Measurements from ENCODE around the gene ITGA1.
"Not testable (repeated sequence)": the region's sequence is repeated elsewhere in the genome, so short reads cannot be mapped to it uniquely, and the experiment has no call there.

ITGA1 gene

DNA sequence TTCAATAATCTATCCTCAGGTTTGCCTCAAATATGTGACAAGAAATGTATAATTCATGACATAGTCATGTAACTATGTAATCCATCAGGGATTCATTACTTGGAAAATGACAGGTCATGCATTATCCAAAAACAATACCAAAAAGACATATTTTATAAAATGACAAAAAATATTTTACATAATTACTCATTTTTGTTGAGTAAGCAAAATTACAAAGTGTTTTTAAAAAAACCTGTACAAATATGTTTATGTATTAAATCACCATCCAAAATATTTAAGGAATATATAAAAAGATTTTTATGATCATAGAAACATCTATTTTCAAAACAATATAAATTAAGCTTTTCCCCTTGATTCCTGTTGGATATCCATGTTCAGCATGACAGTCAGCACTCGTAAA lies 164.8 kb downstream of the ITGA1 start:
- Histone ChIP-seq H3K4me1 (ENCODE audit: insufficient read depth, low read length) (no peaks in the 10 kb centered on the region), H3K9ac (ENCODE audit: low read depth, low read length) (no peak overlapping the region), H3K9me3 (ENCODE audit: control insufficient read depth, insufficient read depth, low read length) (no peaks in the 10 kb centered on the region), H3K36me3 (ENCODE audit: insufficient read depth, low read length) (no peaks in the 10 kb centered on the region)

DNA sequence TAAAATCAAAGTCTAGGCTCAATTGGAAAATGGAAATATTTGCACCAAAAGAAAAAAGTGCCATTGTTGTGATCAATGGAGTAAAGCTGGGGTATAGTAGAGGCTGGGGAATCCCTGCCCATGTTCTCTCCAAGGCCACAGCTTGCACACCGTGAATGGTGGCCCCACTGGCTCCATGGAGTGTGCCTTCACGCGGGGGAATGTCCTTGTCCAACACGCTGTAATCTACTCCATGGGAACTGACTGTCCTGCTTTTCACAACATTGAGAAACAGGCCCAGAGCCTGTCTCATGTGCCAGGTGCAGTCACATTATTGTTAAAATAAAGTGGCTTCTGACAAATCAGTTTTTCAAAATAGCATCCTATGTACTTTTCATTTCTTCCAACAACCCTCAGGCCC lies 168.3 kb downstream of the ITGA1 start:
- Histone ChIP-seq H3K9me3 (ENCODE audit: control insufficient read depth, insufficient read depth, low read length) (no peaks in the 10 kb centered on the region), H3K4me1 (ENCODE audit: insufficient read depth, low read length) (no peaks in the 10 kb centered on the region), H3K36me3 (ENCODE audit: insufficient read depth, low read length) (no peaks in the 10 kb centered on the region), H3K9ac (ENCODE audit: low read depth, low read length) (no peak overlapping the region)

DNA sequence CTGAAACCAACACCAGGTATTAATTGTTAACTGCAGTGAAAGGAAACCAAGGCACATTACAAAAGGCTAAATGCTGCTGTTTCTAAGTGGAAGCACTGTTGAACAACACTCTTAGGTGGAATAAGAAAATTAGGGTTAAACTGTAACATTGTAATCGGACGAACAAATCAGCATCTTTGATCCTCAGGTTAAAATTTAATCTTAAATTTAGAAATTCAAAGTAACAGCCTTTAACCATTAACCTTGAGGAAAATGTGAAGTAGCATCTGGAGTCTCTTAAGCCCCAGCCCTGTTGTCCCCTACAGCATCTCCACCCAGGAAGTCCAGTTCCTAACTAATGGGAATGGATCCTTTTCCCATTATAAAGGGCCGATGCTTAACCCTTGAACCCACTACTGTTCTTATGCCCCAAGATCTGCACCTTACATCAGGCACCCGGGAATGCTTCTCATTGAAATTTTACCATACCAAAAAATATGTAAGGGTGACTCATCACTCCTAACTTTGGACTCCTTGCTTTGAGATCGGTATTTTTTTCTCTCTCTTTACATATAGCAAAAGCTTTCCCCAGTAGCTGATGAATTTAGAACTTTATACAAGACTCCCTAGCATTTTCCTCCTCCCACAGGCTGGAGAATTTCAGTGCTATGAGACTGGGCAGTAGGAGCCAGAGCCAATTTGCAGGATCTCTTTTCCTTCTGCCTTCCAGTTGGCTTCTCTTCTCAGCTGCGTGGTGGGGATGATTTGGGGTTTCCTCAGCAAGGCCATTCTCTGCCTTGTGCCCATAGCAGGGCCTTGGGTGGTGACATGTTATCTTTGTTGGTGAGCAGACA lies 169.4 kb downstream of the ITGA1 start:
- Histone ChIP-seq H3K9me3 (ENCODE audit: control insufficient read depth, insufficient read depth, low read length) (no peaks in the 10 kb centered on the region), H3K36me3 (ENCODE audit: insufficient read depth, low read length) (no peaks in the 10 kb centered on the region), H3K9ac (ENCODE audit: low read depth, low read length) (no peak overlapping the region), H3K4me1 (ENCODE audit: insufficient read depth, low read length) (no peaks in the 10 kb centered on the region)

DNA sequence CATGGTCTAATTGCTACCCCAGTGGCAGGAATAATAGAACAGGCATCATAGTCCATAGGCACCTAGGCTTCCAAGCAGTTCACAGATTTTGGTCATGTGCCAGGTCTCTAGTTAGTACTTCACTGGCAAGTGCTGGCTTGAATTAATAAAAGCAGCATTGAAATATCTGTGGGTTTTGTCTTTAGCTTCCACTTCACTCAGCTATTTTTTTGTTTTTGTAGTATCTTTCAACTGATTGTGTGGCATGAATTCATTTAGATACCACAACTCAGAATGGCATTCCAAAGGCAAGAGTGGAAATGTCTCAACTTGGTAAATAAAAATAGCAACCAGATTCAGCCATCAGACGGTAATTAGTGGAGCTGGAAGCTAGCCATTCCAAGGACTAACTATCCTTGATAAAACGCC lies 173.6 kb downstream of the ITGA1 start:
- Histone ChIP-seq H3K9me3 (ENCODE audit: control insufficient read depth, insufficient read depth, low read length) (no peaks in the 10 kb centered on the region; the same call in 1 of the 2 replicates), H3K9ac (ENCODE audit: low read depth, low read length) (no peak overlapping the region), H3K36me3 (ENCODE audit: insufficient read depth, low read length) (no peaks in the 10 kb centered on the region), H3K4me1 (ENCODE audit: insufficient read depth, low read length) (no peaks in the 10 kb centered on the region)

DNA sequence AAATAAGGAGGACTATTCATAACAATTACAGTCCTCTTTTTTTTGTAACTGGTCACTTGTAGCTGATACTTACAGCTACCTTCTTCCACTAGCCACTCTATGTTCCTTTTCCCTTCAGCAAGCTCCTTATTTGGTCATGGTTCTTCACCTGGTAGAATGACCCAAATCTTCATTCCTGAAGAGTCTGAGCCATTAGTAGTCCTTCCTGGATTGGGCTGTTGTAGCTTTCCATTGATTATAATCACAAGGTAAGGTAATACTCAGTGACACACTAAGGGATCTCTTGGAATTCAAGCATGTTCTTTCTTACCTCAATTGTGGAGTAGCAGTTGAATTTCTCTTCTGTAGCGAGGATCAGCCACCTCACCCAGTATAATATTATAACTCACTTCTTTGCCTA lies 175.9 kb downstream of the ITGA1 start:
- H3K4me1 ChIP-seq (ENCODE audit: insufficient read depth, low read length): no peaks in the 10 kb centered on the region
- no peak overlapping the region for H3K9ac ChIP-seq (ENCODE audit: low read depth, low read length)

DNA sequence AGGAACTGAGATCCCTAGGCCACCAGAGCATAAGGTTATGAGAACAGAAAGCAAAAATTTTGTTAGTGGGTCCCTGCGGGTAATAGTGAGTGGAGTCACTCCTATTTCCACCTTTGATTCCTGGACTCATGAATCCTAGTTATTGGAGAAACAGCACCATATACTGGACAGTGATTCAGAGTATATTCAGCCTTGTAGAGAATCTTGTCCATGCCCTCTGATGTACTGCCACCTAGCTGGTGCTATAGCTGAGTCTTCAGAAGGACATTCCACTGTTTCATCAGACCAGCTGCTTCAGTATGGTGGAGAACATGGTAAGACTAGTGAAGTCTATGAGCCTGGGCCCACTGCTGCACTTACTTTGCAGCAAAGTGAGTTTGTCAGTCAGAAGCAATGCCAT lies 176.4 kb downstream of the ITGA1 start:
- no peaks in the 10 kb centered on the region for H3K36me3 ChIP-seq (ENCODE audit: insufficient read depth, low read length)
- H3K9ac ChIP-seq (ENCODE audit: low read depth, low read length): no peak overlapping the region

More for the DNA sequence above, 175.9 kb downstream of the ITGA1 start:
- Histone ChIP-seq H3K36me3 (ENCODE audit: insufficient read depth, low read length) (no peaks in the 10 kb centered on the region), H3K9me3 (ENCODE audit: control insufficient read depth, insufficient read depth, low read length) (no peaks in the 10 kb centered on the region; the same call in 1 of the 2 replicates)

DNA sequence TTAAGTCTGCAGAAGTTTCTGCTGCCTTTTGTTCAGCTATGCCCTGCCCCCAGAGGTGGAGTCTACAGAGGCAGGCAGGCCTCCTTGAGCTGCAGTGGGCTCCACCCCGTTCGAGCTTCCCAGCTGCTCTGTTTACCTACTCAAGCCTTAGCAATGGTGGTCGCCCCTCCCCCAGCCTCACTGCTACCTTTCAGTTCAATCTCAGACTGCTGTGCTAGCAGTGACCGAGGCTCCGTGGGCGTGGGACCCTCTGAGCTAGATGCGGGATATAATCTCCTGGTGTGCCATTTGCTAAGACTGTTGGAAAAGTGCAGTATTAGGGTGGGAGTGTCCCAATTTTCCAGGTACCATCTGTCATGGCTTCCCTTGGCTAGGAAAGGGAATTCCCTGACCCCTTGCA lies 188.4 kb downstream of the ITGA1 start:
- H3K9ac ChIP-seq (ENCODE audit: low read depth, low read length); H3K9me3 ChIP-seq (ENCODE audit: control insufficient read depth, insufficient read depth, low read length); H3K4me1 ChIP-seq (ENCODE audit: insufficient read depth, low read length); H3K36me3 ChIP-seq (ENCODE audit: insufficient read depth, low read length): not testable (repeated sequence)

More for the DNA sequence above, 176.4 kb downstream of the ITGA1 start:
- Histone ChIP-seq H3K4me1 (ENCODE audit: insufficient read depth, low read length) (no peaks in the 10 kb centered on the region), H3K9me3 (ENCODE audit: control insufficient read depth, insufficient read depth, low read length) (no peaks in the 10 kb centered on the region; the same call in 1 of the 2 replicates)

DNA sequence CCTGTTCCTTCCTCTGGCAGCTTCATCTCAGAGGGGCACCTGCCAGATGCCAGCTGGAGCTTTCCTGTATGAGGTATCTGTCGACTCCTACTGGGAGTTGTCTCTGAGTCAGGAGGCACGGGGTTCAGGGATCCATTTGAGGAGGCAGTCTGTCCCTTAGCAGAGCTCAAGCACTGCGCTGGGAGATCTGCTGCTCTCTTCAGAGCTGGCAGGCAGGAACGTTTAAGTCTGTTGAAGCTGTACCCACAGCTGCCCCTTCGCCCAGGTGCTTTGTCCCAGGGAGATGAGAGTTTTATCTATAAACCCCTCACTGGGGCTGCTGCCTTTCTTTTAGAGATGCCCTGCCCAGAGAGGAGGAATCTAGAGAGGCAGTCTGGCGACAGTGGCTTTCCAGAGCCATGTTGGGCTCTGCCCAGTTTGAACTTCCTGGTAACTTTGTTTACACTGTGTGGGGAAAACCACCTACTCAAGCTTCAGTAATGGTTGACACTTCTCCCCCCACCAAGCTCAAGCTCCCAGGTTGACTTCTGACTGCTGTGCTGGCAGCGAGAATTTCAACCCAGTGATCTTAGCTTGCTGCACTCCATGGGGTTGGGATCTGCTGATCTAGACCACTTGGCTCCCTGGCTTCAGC lies 189.7 kb downstream of the ITGA1 start:
- Histone ChIP-seq H3K4me1 (ENCODE audit: insufficient read depth, low read length) (no peaks in the 10 kb centered on the region), H3K9me3 (ENCODE audit: control insufficient read depth, insufficient read depth, low read length) (no peaks in the 10 kb centered on the region; the same call in 1 of the 2 replicates), H3K9ac (ENCODE audit: low read depth, low read length) (no peak overlapping the region), H3K36me3 (ENCODE audit: insufficient read depth, low read length) (no peaks in the 10 kb centered on the region)

DNA sequence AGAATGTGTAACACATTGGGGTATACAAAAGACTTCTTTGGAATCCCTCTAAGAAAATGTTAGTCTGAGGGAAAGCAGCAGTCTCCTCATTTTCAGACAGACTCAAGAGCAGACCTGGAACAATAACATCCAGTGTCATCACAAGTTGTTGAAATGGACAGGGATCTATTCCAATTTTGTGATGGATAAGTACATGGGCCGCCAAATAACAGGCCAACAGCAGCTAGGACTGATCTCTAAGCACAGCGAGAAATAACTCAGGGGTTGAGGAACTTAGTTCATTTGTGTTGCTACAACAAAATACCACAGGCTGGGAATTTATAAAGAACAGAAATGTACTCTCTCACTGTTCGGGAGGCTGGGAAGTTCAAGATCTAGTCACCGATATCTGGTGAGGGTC lies 193.8 kb downstream of the ITGA1 start:
- H3K9me3 ChIP-seq (ENCODE audit: control insufficient read depth, insufficient read depth, low read length): no peaks in the 10 kb centered on the region; the same call in 1 of the 2 replicates
- no peaks in the 10 kb centered on the region for H3K36me3 ChIP-seq (ENCODE audit: insufficient read depth, low read length)
- no peak overlapping the region for H3K9ac ChIP-seq (ENCODE audit: low read depth, low read length)
- peaks cover 8% of the 10 kb centered on the region; the same call in 1 of the 2 replicates for H3K4me1 ChIP-seq (ENCODE audit: insufficient read depth, low read length)

DNA sequence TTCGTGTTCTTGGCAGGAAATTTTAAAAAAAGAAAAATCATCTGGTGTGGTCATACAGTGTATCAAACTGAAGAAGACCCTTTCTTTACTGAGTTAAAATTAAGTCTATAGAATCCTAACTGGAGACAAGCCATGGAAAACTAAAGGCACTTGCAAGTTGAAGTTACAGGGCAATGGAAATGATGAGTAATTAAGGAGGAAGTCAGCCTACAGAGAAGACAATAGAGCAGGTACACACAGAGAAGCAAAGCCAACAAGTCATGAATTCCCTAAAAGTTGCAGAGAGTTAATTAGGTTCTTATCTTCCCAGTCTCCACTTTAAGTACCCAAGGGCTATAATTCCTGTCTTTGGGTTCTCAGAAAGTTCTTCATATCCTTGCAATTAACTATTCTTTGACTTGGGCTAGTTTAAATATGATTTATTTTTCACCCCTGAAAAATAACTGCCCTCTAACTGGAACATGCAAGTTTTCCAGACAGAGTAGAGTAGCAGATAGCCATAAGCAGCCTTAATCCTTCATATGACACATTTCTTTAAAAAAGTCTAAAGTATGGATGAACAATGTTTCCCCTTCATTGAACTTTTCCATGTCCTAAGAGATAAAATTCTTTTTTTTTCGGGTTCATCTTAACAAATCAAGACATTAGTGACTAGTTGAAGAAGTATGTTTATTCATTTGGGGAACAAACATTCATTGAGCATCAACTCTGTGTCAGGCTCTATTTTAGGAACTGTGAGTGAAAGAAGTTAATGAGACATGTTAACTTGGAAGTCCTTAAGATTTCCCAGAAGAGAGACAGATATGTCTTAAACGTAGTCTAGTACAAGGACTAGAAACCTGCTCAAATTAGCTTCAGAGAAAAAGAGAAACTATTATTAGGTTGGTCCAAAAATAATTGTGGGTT lies 196.3 kb downstream of the ITGA1 start:
- H3K9me3 ChIP-seq (ENCODE audit: control insufficient read depth, insufficient read depth, low read length): no peaks in the 10 kb centered on the region
- no peak overlapping the region for H3K9ac ChIP-seq (ENCODE audit: low read depth, low read length)

DNA sequence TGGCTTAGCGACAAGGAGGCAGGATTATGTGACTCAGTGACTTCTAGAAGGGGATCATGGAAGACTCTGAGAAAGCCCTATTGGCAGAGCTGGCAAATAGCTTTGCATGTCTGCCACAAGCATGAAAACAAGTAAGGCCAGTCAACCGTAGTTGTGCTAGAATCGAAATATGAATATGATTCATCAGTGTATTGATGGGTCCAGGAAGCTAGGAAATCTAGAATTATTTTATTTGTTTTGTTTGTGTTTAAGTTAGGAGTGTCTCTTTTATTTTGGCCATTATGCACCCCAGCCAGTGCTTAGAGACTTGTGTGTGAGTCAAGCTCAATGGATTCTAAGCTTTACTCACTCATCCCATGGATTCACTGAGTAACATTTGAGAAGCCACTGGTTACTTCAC lies 197.6 kb downstream of the ITGA1 start:
- Histone ChIP-seq H3K9ac (ENCODE audit: low read depth, low read length) (no peak overlapping the region), H3K4me1 (ENCODE audit: insufficient read depth, low read length) (peaks cover 8% of the 10 kb centered on the region; the same call in 1 of the 2 replicates)

More for the DNA sequence above, 196.3 kb downstream of the ITGA1 start:
- H3K36me3 ChIP-seq (ENCODE audit: insufficient read depth, low read length): no peaks in the 10 kb centered on the region
- H3K4me1 ChIP-seq (ENCODE audit: insufficient read depth, low read length): peaks cover 8% of the 10 kb centered on the region; the same call in 1 of the 2 replicates

DNA sequence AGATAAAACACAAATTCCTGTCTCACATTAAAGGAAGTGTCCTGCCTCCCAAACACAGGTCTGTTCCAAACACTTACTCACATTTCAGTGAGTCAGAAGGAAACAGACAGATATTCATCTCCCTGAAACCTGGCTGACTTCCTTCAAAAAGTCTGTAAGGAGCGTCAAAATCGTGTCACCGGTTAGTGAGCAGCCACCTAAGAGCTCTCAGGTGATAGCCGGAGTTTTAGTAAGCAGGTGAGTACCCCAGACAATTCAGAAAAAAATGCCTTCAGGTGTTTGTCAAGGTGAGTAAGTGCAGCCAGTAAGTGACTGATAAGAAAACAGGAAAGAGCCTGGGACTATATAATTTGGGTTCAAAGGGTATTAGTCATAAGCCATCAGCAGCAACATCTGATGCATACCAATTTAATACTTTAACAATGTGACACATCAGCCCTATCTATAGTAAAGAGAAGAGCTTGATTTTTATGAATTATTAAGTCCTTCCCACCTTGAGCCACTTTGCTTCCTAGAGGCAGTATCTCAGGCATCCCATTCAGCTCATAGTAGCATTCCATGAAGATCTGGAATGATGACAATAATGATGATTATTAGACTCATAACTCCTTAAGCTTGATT lies 200.1 kb downstream of the ITGA1 start:
- no peaks in the 10 kb centered on the region for H3K36me3 ChIP-seq (ENCODE audit: insufficient read depth, low read length)
- no peaks in the 10 kb centered on the region for H3K9me3 ChIP-seq (ENCODE audit: control insufficient read depth, insufficient read depth, low read length)
- H3K9ac ChIP-seq (ENCODE audit: low read depth, low read length): no peak overlapping the region
- H3K4me1 ChIP-seq (ENCODE audit: insufficient read depth, low read length): peaks cover 8% of the 10 kb centered on the region; the same call in 1 of the 2 replicates

More for the DNA sequence above, 197.6 kb downstream of the ITGA1 start:
- Histone ChIP-seq H3K9me3 (ENCODE audit: control insufficient read depth, insufficient read depth, low read length) (no peaks in the 10 kb centered on the region), H3K36me3 (ENCODE audit: insufficient read depth, low read length) (no peaks in the 10 kb centered on the region)

DNA sequence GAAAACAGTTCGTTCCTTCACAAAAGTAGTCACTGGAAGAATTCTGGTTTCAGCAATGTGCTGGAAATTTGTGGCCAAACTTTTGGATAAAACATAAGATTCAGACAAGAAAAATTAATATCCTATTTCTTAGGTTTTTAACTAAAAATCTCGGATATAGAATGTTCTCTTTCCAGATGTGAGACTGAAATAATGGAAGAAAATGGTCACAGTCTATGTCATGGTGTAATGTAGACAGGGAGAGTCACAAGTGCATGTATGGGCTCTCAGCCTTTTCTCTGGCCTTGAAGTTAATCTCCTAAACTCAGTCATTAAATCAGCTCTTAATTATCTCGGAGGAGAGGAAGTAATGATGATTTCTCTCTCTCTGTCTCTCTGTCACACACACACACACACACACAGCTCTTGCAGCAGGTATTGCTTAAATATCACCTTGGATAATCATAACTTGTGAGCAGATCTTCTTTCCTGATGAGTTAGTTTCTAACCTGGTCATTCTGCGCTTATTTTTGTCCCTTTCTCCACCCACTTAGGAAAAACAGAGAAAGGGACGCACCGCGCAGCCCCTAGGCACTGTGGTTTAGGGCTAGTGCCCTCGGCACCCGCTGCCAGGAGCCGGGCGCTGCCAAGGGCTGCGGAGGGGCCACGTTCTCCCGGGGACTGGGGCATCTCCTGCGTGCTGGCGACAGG lies 200.8 kb downstream of the ITGA1 start:
- Histone ChIP-seq H3K36me3 (ENCODE audit: insufficient read depth, low read length) (no peaks in the 10 kb centered on the region), H3K9ac (ENCODE audit: low read depth, low read length) (peak overlapping the region; percentile 83; the same call in 1 of the 2 replicates), H3K9me3 (ENCODE audit: control insufficient read depth, insufficient read depth, low read length) (no peaks in the 10 kb centered on the region), H3K4me1 (ENCODE audit: insufficient read depth, low read length) (peaks cover 5% of the 10 kb centered on the region; the same call in 1 of the 2 replicates)

Data from ES-I3 (cell line).